Left ventricle myocardium inferior (tissue), 1 donor: Measurements from ENCODE around the gene BCAS1. TPM values are rescaled to one million over a fixed set of nuclear protein-coding genes. Genes with fewer than 3 reads are reported as not detected.

Source experiments
- DNase-seq: peaks from one replicate; pipeline ENCODE4 v3.0.0-alpha.2; 2020
- H3K27ac ChIP-seq: fragments of 200-600 bp; replicated peaks from 2 replicates; pipeline ENCODE4 v1.8.0; 2021
- H3K27me3 ChIP-seq: fragments of 200-600 bp; 2 replicates; pipeline ENCODE4 v1.8.0; 2021; ENCODE audit warnings: low read depth
- H3K36me3 ChIP-seq: fragments of 200-600 bp; 2 replicates; pipeline ENCODE4 v1.8.0; 2021
- H3K4me1 ChIP-seq: fragments of 200-600 bp; 2 replicates; pipeline ENCODE4 v1.8.0; 2021
- H3K4me3 ChIP-seq: fragments of 200-600 bp; 2 replicates; pipeline ENCODE4 v1.8.0; 2021; ENCODE audit warnings: mild to moderate bottlenecking, moderate library complexity
- H3K9me3 ChIP-seq: fragments of 200-600 bp; replicated peaks from 2 replicates; pipeline ENCODE4 v1.8.0; 2021
- intact Hi-C: fragments of 100-400 bp; cut with micrococcal nuclease; formaldehyde crosslinking; loops from one replicate; pipeline ENCODE4 v1.11.0; 2022
- total RNA-seq: library from RNA; stranded (reverse); fragmentation: NEBNext Ultra II Directional; extraction: Animal tissue kit (Norgen Biotek cat#: 25700); gene quantifications from one replicate; pipeline ENCODE4 v1.2.1, GENCODE V29; 2021
- TF ChIP-seq, protein P1 (sequence below): fragments of 200-600 bp; IDR thresholded peaks from 2 replicates; pipeline ENCODE4 v1.8.0; 2021; ENCODE audit warnings: antibody characterized with exemption, mild to moderate bottlenecking, borderline replicate concordance
- donor health status: DM: no; HTN: yes; CAD: no; lungs with severe emphysema.

The BCAS1 gene
- total RNA-seq, 1 donor from 2014 or later, result not detected

DNA sequence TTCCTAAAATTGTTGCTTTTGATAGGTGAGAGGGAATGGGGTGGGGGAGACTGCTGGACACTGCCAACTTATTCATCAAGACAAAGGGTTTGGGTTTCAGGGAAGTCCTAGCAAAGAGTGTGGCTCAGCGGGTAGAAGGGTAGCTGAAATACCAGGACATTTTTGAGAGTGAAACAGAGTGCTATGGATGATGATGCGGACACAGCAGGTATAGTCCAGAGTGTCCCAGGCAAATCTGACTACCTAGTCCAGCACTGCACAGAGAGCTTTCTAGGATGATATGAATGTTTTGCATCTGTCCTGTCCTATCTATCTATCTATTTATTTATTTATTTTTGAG, 154.3 kb downstream of the BCAS1 start:
- no peaks in the 10 kb centered on the region for H3K36me3 ChIP-seq
- H3K4me1 ChIP-seq, result peaks cover 40% of the 10 kb centered on the region
- no peaks in the 10 kb centered on the region for H3K27me3 ChIP-seq
- TF ChIP-seq, protein P1, sequence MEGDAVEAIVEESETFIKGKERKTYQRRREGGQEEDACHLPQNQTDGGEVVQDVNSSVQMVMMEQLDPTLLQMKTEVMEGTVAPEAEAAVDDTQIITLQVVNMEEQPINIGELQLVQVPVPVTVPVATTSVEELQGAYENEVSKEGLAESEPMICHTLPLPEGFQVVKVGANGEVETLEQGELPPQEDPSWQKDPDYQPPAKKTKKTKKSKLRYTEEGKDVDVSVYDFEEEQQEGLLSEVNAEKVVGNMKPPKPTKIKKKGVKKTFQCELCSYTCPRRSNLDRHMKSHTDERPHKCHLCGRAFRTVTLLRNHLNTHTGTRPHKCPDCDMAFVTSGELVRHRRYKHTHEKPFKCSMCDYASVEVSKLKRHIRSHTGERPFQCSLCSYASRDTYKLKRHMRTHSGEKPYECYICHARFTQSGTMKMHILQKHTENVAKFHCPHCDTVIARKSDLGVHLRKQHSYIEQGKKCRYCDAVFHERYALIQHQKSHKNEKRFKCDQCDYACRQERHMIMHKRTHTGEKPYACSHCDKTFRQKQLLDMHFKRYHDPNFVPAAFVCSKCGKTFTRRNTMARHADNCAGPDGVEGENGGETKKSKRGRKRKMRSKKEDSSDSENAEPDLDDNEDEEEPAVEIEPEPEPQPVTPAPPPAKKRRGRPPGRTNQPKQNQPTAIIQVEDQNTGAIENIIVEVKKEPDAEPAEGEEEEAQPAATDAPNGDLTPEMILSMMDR, result no peak
- peak overlapping the region; percentile 74 for H3K4me3 ChIP-seq
- intact Hi-C loops, result no loop called here
- no peaks in the 10 kb centered on the region for H3K9me3 ChIP-seq
- no peak for DNase-seq
- H3K27ac ChIP-seq, result peak overlapping the region; percentile 87

DNA sequence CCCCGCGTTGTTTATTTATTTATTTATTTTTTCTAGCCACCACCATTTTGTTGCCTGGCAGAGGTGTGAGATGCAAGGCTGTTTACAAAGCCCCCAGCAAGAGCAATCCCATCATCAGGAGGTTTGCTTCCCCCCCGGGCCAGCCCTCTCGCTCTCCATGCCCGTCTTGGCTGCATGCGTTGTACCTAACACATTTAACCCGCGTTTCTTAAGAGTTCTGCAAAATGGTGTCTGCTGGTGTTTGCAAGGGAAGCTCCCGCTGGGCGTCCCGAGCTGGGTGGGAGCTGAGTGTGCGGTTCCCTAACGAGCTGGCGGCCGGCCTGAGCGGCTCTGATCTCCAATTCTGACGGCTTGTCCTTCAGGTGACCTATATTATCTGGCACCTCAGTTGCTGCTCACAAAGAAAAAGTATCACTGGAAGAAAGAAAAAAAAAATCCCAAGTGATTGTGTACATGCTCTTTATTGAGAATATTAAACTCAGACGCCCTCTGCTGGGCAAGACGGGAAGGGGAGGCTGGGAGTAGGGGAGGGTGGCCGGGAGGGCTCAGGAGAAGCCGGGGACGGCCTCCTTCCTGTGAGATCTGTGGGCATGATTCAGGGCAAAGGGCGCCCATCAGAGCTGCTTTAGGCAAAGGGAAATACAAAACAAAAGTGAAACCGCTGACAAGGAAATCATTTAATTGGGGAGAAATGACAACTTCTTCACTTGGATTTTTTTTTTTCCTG, 154.8 kb downstream of the BCAS1 start:
- TF ChIP-seq, protein P1, result peak; percentile 90
- peak overlapping the region; percentile 74 for H3K4me3 ChIP-seq
- H3K27ac ChIP-seq, result peak overlapping the region; percentile 87
- peaks cover 40% of the 10 kb centered on the region for H3K4me1 ChIP-seq
- intact Hi-C loops, result no loop called here
- H3K36me3 ChIP-seq, result no peaks in the 10 kb centered on the region
- peak; percentile 95 for DNase-seq
- no peaks in the 10 kb centered on the region for H3K9me3 ChIP-seq
- no peaks in the 10 kb centered on the region for H3K27me3 ChIP-seq

DNA sequence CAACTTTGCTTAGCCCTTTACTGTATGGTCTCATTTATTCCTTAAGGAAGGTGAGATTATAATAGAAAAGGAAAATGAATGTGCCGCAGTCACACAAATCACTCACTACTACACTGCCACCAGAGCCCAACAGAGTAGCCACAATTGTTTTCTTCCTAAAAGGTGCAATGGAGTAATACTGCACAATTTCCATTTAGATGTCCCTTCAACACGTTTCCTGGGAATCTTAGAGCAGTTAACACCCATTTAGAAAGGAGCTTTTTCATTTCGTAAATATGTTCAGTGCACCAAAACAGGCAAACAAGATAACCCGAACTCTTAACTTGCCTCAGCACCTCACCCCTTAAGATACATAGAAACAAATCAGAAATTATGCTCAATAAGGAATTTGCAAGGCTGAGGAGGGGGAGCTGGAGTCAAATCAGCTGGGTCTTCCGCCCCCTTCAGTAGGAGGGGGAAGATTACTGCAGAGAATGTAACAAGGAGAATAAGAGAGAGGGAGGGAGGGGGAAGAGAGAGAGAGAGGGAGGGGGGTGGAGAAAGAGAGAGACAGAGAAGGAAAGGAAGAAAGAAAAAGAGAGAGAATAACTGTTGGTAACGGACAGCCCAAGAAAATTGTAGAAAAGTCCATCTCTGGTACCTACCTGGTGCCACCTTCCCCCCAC, 155.5 kb downstream of the BCAS1 start:
- Histone ChIP-seq H3K4me1 (peaks cover 40% of the 10 kb centered on the region), H3K27ac (peak overlapping the region; percentile 87), H3K36me3 (no peaks in the 10 kb centered on the region), H3K27me3 (no peaks in the 10 kb centered on the region), H3K9me3 (no peaks in the 10 kb centered on the region), H3K4me3 (peak overlapping the region; percentile 74)
- TF ChIP-seq, protein P1, result no peak
- no peak for DNase-seq
- intact Hi-C loops, result no loop called here

DNA sequence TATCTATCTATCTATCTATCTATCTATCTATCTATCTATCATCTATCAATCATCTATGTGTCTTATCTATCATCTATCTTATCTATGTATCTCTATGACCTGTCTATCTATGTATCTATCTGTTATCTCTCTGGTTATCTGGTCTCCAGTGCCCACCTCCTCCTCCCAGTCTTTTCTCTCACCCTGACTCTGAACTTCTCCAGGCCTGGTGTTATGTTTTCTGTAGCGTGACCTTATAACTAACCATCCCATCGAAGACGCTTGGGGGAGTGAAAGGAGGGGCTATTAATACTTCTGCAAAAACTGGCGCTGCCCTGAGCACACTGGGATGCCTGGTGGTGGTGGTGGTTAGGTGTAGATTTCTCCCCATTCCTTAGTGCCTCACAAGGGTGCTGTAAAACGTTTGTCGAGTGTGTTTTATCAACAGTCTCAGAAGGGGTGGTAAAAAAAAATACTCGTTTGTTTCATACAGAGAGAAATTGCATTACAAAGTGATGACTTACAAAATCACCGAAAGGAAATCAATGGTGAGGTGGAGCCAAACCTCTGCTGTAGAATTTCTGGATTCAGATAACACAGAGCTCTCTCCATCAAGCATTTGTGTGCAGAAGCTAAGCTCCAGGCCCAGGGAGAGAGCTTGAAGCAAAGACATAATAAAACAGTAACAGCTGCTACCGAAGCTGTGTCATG, 156.2 kb downstream of the BCAS1 start:
- TF ChIP-seq, protein P1, result no peak
- Histone ChIP-seq H3K4me3 (peak overlapping the region; percentile 74), H3K27ac (peak overlapping the region; percentile 87), H3K36me3 (no peaks in the 10 kb centered on the region), H3K9me3 (no peaks in the 10 kb centered on the region), H3K4me1 (peaks cover 40% of the 10 kb centered on the region), H3K27me3 (no peaks in the 10 kb centered on the region)
- intact Hi-C loops, result no loop called here
- no peak for DNase-seq

DNA sequence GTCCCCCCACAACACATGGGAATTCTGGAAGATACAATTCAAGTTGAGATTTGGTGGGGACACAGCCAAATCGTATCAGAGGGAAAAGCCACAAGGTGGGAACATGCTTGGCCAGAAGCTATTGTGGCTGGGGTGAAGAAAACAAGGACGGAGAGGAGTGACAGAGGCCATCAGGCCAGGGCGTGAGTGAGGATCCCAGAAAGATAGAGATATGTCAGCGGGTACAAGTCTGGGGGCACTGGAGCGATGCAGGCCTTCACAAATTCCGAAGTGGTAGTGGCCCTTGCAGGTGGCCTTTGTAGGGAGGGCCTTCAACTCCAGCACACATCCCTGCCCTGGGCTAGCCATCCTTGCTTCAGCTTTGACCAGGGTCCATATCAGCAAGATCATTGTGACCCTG, 159.1 kb downstream of the BCAS1 start:
- Histone ChIP-seq H3K9me3 (no peaks in the 10 kb centered on the region), H3K4me3 (no peak overlapping the region), H3K36me3 (no peaks in the 10 kb centered on the region), H3K27ac (no peak overlapping the region), H3K4me1 (peaks cover 21% of the 10 kb centered on the region), H3K27me3 (no peaks in the 10 kb centered on the region)
- no peak for DNase-seq
- TF ChIP-seq, protein P1, result no peak
- intact Hi-C loops, result no loop called here
